ENCODE measurements around the gene CORIN.

DNA sequence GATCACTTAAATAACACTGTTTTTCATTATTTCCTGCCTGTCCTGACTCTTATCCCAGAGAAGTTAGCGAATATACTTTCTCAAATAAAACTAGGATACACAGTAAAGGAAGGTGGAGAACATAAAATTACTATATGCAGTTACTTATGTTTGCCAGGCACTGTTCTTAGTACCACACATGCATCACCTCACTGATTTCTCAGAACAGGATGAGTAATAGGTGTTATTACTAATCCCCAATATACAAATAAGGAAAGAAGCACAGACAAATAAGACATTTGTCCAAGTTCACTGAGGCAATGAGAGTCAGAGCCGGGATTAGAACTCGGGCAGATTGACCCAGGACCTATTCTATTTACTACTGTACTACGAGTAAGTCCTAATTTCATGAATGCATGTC lies 91.7 kb downstream of the CORIN start:
- TF ChIP-seq ESRRA (IDR thresholded peaks at IDR 0.05; ENCODE audit: low read length) (no peak), GABPA (IDR thresholded peaks at IDR 0.05; ENCODE audit: low read depth) (no peak), CHD1 (IDR thresholded peaks at IDR 0.05; ENCODE audit: low read depth, low read length) (no peak)
- TF ChIP-seq, protein P1, sequence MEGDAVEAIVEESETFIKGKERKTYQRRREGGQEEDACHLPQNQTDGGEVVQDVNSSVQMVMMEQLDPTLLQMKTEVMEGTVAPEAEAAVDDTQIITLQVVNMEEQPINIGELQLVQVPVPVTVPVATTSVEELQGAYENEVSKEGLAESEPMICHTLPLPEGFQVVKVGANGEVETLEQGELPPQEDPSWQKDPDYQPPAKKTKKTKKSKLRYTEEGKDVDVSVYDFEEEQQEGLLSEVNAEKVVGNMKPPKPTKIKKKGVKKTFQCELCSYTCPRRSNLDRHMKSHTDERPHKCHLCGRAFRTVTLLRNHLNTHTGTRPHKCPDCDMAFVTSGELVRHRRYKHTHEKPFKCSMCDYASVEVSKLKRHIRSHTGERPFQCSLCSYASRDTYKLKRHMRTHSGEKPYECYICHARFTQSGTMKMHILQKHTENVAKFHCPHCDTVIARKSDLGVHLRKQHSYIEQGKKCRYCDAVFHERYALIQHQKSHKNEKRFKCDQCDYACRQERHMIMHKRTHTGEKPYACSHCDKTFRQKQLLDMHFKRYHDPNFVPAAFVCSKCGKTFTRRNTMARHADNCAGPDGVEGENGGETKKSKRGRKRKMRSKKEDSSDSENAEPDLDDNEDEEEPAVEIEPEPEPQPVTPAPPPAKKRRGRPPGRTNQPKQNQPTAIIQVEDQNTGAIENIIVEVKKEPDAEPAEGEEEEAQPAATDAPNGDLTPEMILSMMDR (IDR thresholded peaks at IDR 0.05 in 2 of 3, conservative IDR thresholded peaks at IDR 0.05 in 1 of 3; ENCODE audit: control insufficient read depth in 2 of 3, extremely low read depth in 1 of 3, insufficient read depth in 1 of 3, low read depth in 3 of 3, low read length in 3 of 3): no peak

Data from GM12878 (cell line).